Neural progenitor cell (in vitro differentiated cells): ENCODE measurements around the gene SLC2A9. TPM values are rescaled to one million over a fixed set of nuclear protein-coding genes. Genes with fewer than 3 reads are reported as not detected.

Source experiments
- DNase-seq: peaks from one replicate; pipeline ENCODE4 v3.0.0-alpha.2; 2016; ENCODE audit warnings: low spot score
- H2AFZ ChIP-seq: fragments of 200-600 bp; sonication (generic); replicated peaks from 2 replicates; pipeline ENCODE4 v1.6.1; 2016; ENCODE audit warnings: antibody characterized with exemption
- H3F3A ChIP-seq: fragments of 200-600 bp; sonication (generic); 2 replicates; pipeline ENCODE4 v1.6.1; 2016; ENCODE audit warnings: antibody characterized with exemption, low read depth
- H3K27ac ChIP-seq: fragments of 200-600 bp; sonication (generic); 2 replicates; pipeline ENCODE4 v1.5.1; 2016; ENCODE audit warnings: mild to moderate bottlenecking
- H3K27me3 ChIP-seq: fragments of 200-600 bp; sonication (generic); 2 replicates; pipeline ENCODE4 v1.6.1; 2016; ENCODE audit warnings: mild to moderate bottlenecking, moderate library complexity
- H3K36me3 ChIP-seq: fragments of 200-600 bp; sonication (generic); 2 replicates; pipeline ENCODE4 v1.5.1; 2016
- H3K4me1 ChIP-seq: fragments of 200-600 bp; sonication (generic); 2 replicates; pipeline ENCODE4 v1.6.1; 2016; ENCODE audit warnings: mixed run types
- H3K4me2 ChIP-seq: fragments of 200-600 bp; sonication (generic); 2 replicates; pipeline ENCODE4 v1.6.1; 2016
- H3K4me3 ChIP-seq: fragments of 200-600 bp; sonication (generic); 2 replicates; pipeline ENCODE4 v1.5.1; 2016
- H3K79me2 ChIP-seq: fragments of 200-600 bp; sonication (generic); 2 replicates; pipeline ENCODE4 v1.6.1; 2016; ENCODE audit warnings: low read depth
- H3K9ac ChIP-seq: fragments of 200-600 bp; sonication (generic); 2 replicates; pipeline ENCODE4 v1.6.1; 2016
- H3K9me3 ChIP-seq: fragments of 200-600 bp; sonication (generic); 2 replicates; pipeline ENCODE4 v1.5.1; 2016; ENCODE audit warnings: low read depth
- H4K20me1 ChIP-seq: fragments of 200-600 bp; sonication (generic); 2 replicates; pipeline ENCODE4 v1.6.1; 2016; ENCODE audit warnings: low read depth
- H3K27ac Mint-ChIP-seq: 3 replicates; pipeline ENCODE4 v1.8.0; 2021; ENCODE audit warnings: mixed read lengths
- H3K27me3 Mint-ChIP-seq: 2 replicates; pipeline ENCODE4 v1.8.0; 2022; ENCODE audit warnings: low read depth, mild to moderate bottlenecking, inconsistent platforms, moderate library complexity, mixed read lengths; ENCODE audit not compliant: insufficient read depth
- H3K36me3 Mint-ChIP-seq: 3 replicates; pipeline ENCODE4 v1.8.0; 2021; ENCODE audit warnings: mixed read lengths
- H3K4me1 Mint-ChIP-seq: 3 replicates; pipeline ENCODE4 v1.8.0; 2021; ENCODE audit warnings: mixed read lengths
- H3K4me3 Mint-ChIP-seq: 3 replicates; pipeline ENCODE4 v1.8.0; 2021; ENCODE audit warnings: mild to moderate bottlenecking, moderate library complexity, mixed read lengths
- H3K9me3 Mint-ChIP-seq: 3 replicates; pipeline ENCODE4 v1.8.0; 2020; ENCODE audit warnings: mixed read lengths
- CTCF ChIP-seq: fragments of 200-600 bp; sonication (generic); IDR thresholded peaks from 2 replicates; pipeline ENCODE4 v1.5.1; 2017; ENCODE audit warnings: antibody characterized with exemption, mild to moderate bottlenecking
- EZH2 ChIP-seq: fragments of 200-600 bp; sonication (generic); IDR thresholded peaks from 2 replicates; pipeline ENCODE4 v1.6.1; 2017; ENCODE audit warnings: antibody characterized with exemption, mild to moderate bottlenecking, moderate library complexity
- EZH2phosphoT487 ChIP-seq: fragments of 200-600 bp; sonication (generic); IDR thresholded peaks from 2 replicates; pipeline ENCODE4 v1.6.1; 2017; ENCODE audit warnings: antibody characterized with exemption
- total RNA-seq: library from RNA; depleted of rRNA; stranded (reverse); fragments of >200 nt; gene quantifications from 2 replicates; pipeline ENCODE4 v1.2.3, GENCODE V29; 2015; ENCODE audit warnings: low replicate concordance

The SLC2A9 gene
- total RNA-seq, 1 donor from 2014 or later = not detected

GRCh38 chr4:9835430-9835829 is 185.9 kb downstream of the SLC2A9 start:
- no peaks in the 10 kb centered on the region for H3K27me3 ChIP-seq
- H3K4me1 ChIP-seq = no peaks in the 10 kb centered on the region
- H3K9me3 ChIP-seq = no peaks in the 10 kb centered on the region
- Mint-ChIP-seq H3K9me3 (peaks cover 10% of the 10 kb centered on the region), H3K27ac (no peak overlapping the region), H3K27me3 (peaks cover 4% of the 10 kb centered on the region), H3K4me1 (no peaks in the 10 kb centered on the region), H3K36me3 (no peaks in the 10 kb centered on the region), H3K4me3 (no peak overlapping the region)
- no peaks in the 10 kb centered on the region for H3K36me3 ChIP-seq
- no peak overlapping the region for H3K9ac ChIP-seq
- no peaks in the 10 kb centered on the region for H3F3A ChIP-seq
- no peaks in the 10 kb centered on the region for H3K79me2 ChIP-seq
- no peak overlapping the region for H2AFZ ChIP-seq
- H4K20me1 ChIP-seq = no peaks in the 10 kb centered on the region
- no peak overlapping the region for H3K4me2 ChIP-seq
- no peak overlapping the region for H3K27ac ChIP-seq
- H3K4me3 ChIP-seq = no peak overlapping the region
- DNase-seq = no peak
- TF ChIP-seq EZH2 = no peak
- no peak for TF ChIP-seq CTCF
- no peak for TF ChIP-seq EZH2phosphoT487

GRCh38 chr4:9833421-9833820 is 187.9 kb downstream of the SLC2A9 start:
- no peak overlapping the region for H3K9ac ChIP-seq
- no peak overlapping the region for H3K27ac ChIP-seq
- no peaks in the 10 kb centered on the region for H3F3A ChIP-seq
- Mint-ChIP-seq H3K9me3 (no peaks in the 10 kb centered on the region), H3K27ac (no peak overlapping the region), H3K27me3 (peaks cover 4% of the 10 kb centered on the region), H3K36me3 (no peaks in the 10 kb centered on the region), H3K4me3 (no peak overlapping the region), H3K4me1 (no peaks in the 10 kb centered on the region)
- H3K27me3 ChIP-seq = no peaks in the 10 kb centered on the region
- H3K79me2 ChIP-seq = no peaks in the 10 kb centered on the region
- no peak for DNase-seq
- H4K20me1 ChIP-seq = no peaks in the 10 kb centered on the region
- no peak overlapping the region for H2AFZ ChIP-seq
- no peak overlapping the region for H3K4me2 ChIP-seq
- no peaks in the 10 kb centered on the region for H3K36me3 ChIP-seq
- no peak overlapping the region for H3K4me3 ChIP-seq
- H3K9me3 ChIP-seq = no peaks in the 10 kb centered on the region
- no peak for TF ChIP-seq EZH2
- no peak for TF ChIP-seq CTCF
- TF ChIP-seq EZH2phosphoT487 = no peak
- H3K4me1 ChIP-seq = no peaks in the 10 kb centered on the region

DNA sequence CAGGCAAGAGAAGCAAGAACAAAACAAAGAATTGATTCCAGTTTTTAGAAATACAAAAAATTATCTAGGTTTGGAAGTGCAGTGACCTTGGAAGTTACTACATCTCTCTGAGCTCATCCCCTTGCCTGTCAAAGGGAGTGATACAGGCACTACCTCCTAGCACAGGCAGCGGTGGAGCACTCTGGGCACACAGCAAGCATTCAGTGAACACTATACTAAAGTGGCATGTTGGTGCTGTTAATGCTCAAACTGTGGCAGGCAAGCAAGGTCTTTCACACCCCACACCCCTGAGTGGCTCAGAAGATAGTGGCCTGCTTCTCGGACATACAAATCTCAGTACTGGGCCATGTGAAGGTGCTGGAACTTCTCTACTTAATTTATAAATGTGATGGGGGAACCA is 188.7 kb downstream of the SLC2A9 start:
- Histone ChIP-seq H3K9me3 (no peaks in the 10 kb centered on the region), H3K4me2 (no peak overlapping the region), H3K36me3 (no peaks in the 10 kb centered on the region), H3K4me3 (no peak overlapping the region), H3K9ac (no peak overlapping the region), H3K79me2 (no peaks in the 10 kb centered on the region), H4K20me1 (no peaks in the 10 kb centered on the region), H3K4me1 (no peaks in the 10 kb centered on the region), H2AFZ (no peak overlapping the region), H3F3A (no peaks in the 10 kb centered on the region), H3K27me3 (no peaks in the 10 kb centered on the region), H3K27ac (no peak overlapping the region)
- no peak for DNase-seq
- no peak for TF ChIP-seq EZH2
- TF ChIP-seq CTCF = no peak
- no peak for TF ChIP-seq EZH2phosphoT487
- Mint-ChIP-seq H3K4me1 (no peaks in the 10 kb centered on the region), H3K27me3 (peaks cover 4% of the 10 kb centered on the region), H3K4me3 (no peak overlapping the region), H3K27ac (no peak overlapping the region), H3K36me3 (no peaks in the 10 kb centered on the region), H3K9me3 (no peaks in the 10 kb centered on the region)
